HEK293T (cell line): ENCODE measurements around the gene CPA1.

Experiments used
- CTCF ChIA-PET: fragments of 350-600 bp; formaldehyde crosslinking; extraction: SDS; loops from one replicate; lab custom pipeline; 2021; ENCODE audit warnings: antibody characterized with exemption, inconsistent platforms; lab: Yijun Ruan, JAX
- POLR2A ChIA-PET: fragments of 350-600 bp; formaldehyde crosslinking; extraction: SDS; loops from one replicate; lab custom pipeline; 2020; ENCODE audit warnings: antibody characterized with exemption, inconsistent platforms; lab: Yijun Ruan, JAX
- DNase-seq: peaks from one replicate; pipeline ENCODE4 v3.0.0; 2012; ENCODE audit warnings: mixed read lengths; ENCODE audit errors: extremely low spot score
- ARNT ChIP-seq: fragments of 450-650 bp; IDR thresholded peaks from 2 replicates; pipeline ENCODE4 v1.6.1; 2017; ENCODE audit warnings: mild to moderate bottlenecking
- BHLHE40 ChIP-seq: fragments of 450-650 bp; IDR thresholded peaks from 2 replicates; pipeline ENCODE4 v1.6.1; 2016; ENCODE audit warnings: mild to moderate bottlenecking, moderate library complexity, borderline replicate concordance
- CTBP1 ChIP-seq: fragments of 450-650 bp; IDR thresholded peaks from 2 replicates; pipeline ENCODE4 v1.6.1; 2016; ENCODE audit warnings: borderline replicate concordance
- ELF4 ChIP-seq: fragments of 450-650 bp; IDR thresholded peaks from 2 replicates; pipeline ENCODE4 v1.6.1; 2017; ENCODE audit warnings: antibody characterized with exemption
- FOXA1 ChIP-seq: fragments of 450-650 bp; IDR thresholded peaks from 2 replicates; pipeline ENCODE4 v1.6.1; 2016; ENCODE audit warnings: mild to moderate bottlenecking
- FOXK2 ChIP-seq: fragments of 450-650 bp; IDR thresholded peaks from 2 replicates; pipeline ENCODE4 v1.6.1; 2016; ENCODE audit warnings: mild to moderate bottlenecking
- FOXM1 ChIP-seq: fragments of 450-650 bp; IDR thresholded peaks from 2 replicates; pipeline ENCODE4 v1.6.1; 2017; ENCODE audit warnings: mild to moderate bottlenecking, borderline replicate concordance
- HDGF ChIP-seq: fragments of 450-650 bp; IDR thresholded peaks from 2 replicates; pipeline ENCODE4 v1.6.1; 2017; ENCODE audit warnings: antibody characterized with exemption, borderline replicate concordance
- L3MBTL2 ChIP-seq: fragments of 450-650 bp; conservative IDR thresholded peaks from 2 replicates; pipeline ENCODE4 v1.6.1; 2016; ENCODE audit warnings: mild to moderate bottlenecking
- LEF1 ChIP-seq: fragments of 450-650 bp; IDR thresholded peaks from 2 replicates; pipeline ENCODE4 v1.6.1; 2017; ENCODE audit warnings: mild to moderate bottlenecking, borderline replicate concordance
- NFRKB ChIP-seq: fragments of 450-650 bp; IDR thresholded peaks from 2 replicates; pipeline ENCODE4 v1.6.1; 2016; ENCODE audit warnings: mild to moderate bottlenecking, moderate library complexity
- PKNOX1 ChIP-seq: fragments of 450-650 bp; IDR thresholded peaks from 2 replicates; pipeline ENCODE4 v1.6.1; 2016
- SP1 ChIP-seq: fragments of 450-650 bp; IDR thresholded peaks from 2 replicates; pipeline ENCODE4 v1.6.1; 2017
- SUZ12 ChIP-seq: fragments of 450-650 bp; IDR thresholded peaks from 2 replicates; pipeline ENCODE4 v1.6.1; 2016; ENCODE audit warnings: mild to moderate bottlenecking
- TARDBP ChIP-seq: fragments of 450-650 bp; IDR thresholded peaks from 2 replicates; pipeline ENCODE4 v1.6.1; 2016
- ZNF384 ChIP-seq: fragments of 450-650 bp; IDR thresholded peaks from 2 replicates; pipeline ENCODE4 v1.6.1; 2016

CPA1 gene

GRCh38 chr7:130379921-130380860, at the start of gene CPA1:
Gene CPA1, plus strand, starts transcription at chr7:130380494. Its CDS starts 27 bp downstream, at chr7:130380521.
- POLR2A ChIA-PET = no interaction called here
- no peak for TF ChIP-seq HDGF
- TF ChIP-seq NFRKB = no peak
- no peak for TF ChIP-seq SP1
- TF ChIP-seq FOXA1 = no peak
- TF ChIP-seq CTBP1 = no peak
- TF ChIP-seq PKNOX1 = no peak
- TF ChIP-seq TARDBP = no peak
- no peak for TF ChIP-seq FOXM1
- no peak for TF ChIP-seq FOXK2
- no peak for TF ChIP-seq ELF4
- TF ChIP-seq SUZ12 = no peak
- no peak for TF ChIP-seq L3MBTL2
- no peak for TF ChIP-seq LEF1
- TF ChIP-seq ZNF384 = no peak
- TF ChIP-seq BHLHE40 = no peak
- no peak for DNase-seq
- CTCF ChIA-PET = no interaction called here

GRCh38 chr7:130332259-130333053, 47.8 kb upstream of the CPA1 start:
- ChIA-PET CTCF (no interaction called here), POLR2A (interaction anchor here (1.0 kb wide), 1 partner anchor 11 kb away, joined by 4 read pairs; no protein-coding TSS in a partner anchor)
- DNase-seq = no peak
- no peak for TF ChIP-seq TARDBP
- no peak for TF ChIP-seq FOXA1
- TF ChIP-seq ARNT = no peak
- no peak for TF ChIP-seq HDGF

GRCh38 chr7:130333832-130334231, 46.5 kb upstream of the CPA1 start:
- ChIA-PET POLR2A (no interaction called here), CTCF (no interaction called here)

GRCh38 chr7:130334274-130334673, 46.0 kb upstream of the CPA1 start:
- POLR2A ChIA-PET = no interaction called here
- TF ChIP-seq FOXM1 (no peak), HDGF (no peak), ARNT (no peak), LEF1 (no peak), NFRKB (no peak), CTBP1 (no peak), ELF4 (no peak), L3MBTL2 (no peak), FOXK2 (no peak), FOXA1 (no peak), SP1 (no peak)

More at GRCh38 chr7:130333832-130334231, 46.5 kb upstream of the CPA1 start:
- TF ChIP-seq SP1 = no peak
- DNase-seq = no peak

GRCh38 chr7:130337410-130337971, 42.8 kb upstream of the CPA1 start:
- no peak for DNase-seq
- POLR2A ChIA-PET = interaction anchor here (1.9 kb wide), 1 partner anchor 132 kb away, joined by 6 read pairs; the partner anchor contains the start of gene TMEM209
- CTCF ChIA-PET = interaction anchor here (0.7 kb wide), 2 partner anchors 19 to 513 kb away, joined by 3 to 4 read pairs; no protein-coding TSS in a partner anchor
- TF ChIP-seq ZNF384 = no peak

More at GRCh38 chr7:130334274-130334673, 46.0 kb upstream of the CPA1 start:
- CTCF ChIA-PET = no interaction called here
- DNase-seq = no peak

- ChIA-PET CTCF (no interaction called here), POLR2A (interaction anchor here (1.9 kb wide), 1 partner anchor 133 kb away, joined by 6 read pairs; the partner anchor contains the start of gene TMEM209)
- no peak for TF ChIP-seq ZNF384
- no peak for TF ChIP-seq CTBP1
- TF ChIP-seq BHLHE40 = no peak
- no peak for TF ChIP-seq SUZ12
- DNase-seq = no peak
Observed at GRCh38 chr7:130338233-130338632, 42.1 kb upstream of the CPA1 start.

- TF ChIP-seq FOXM1 (no peak), ZNF384 (no peak), NFRKB (no peak), BHLHE40 (no peak), SP1 (no peak), HDGF (no peak), LEF1 (no peak), FOXK2 (no peak), CTBP1 (no peak)
- no peak for DNase-seq
- ChIA-PET CTCF (no interaction called here), POLR2A (no interaction called here)
Observed at GRCh38 chr7:130341882-130342281, 38.4 kb upstream of the CPA1 start.
